HCEC 1CT (cell line): ENCODE data around the gene FNDC4.
"Not testable (repeated sequence)": the region's sequence is repeated elsewhere in the genome, so short reads cannot be mapped to it uniquely, and the experiment has no call there.

ENCODE experiments used
- DNase-seq: peaks from one replicate; pipeline ENCODE4 v3.0.0-alpha.2; 2017

FNDC4 gene

GRCh38 chr2:27494944-27495554 lies at the start of gene FNDC4:
TSS of gene FNDC4 (minus strand) at chr2:27495200. CDS start at chr2:27494679, 521 bp downstream.
- no peak for DNase-seq

GRCh38 chr2:27544143-27544821 lies 49.3 kb upstream of the FNDC4 start:
- no peak for DNase-seq

- DNase-seq = not testable (repeated sequence)
Measured at GRCh38 chr2:27539649-27540048, 44.6 kb upstream of the FNDC4 start.

- DNase-seq = not testable (repeated sequence)
Measured at GRCh38 chr2:27538839-27539450, 43.9 kb upstream of the FNDC4 start.

- no peak for DNase-seq
Measured at GRCh38 chr2:27537287-27537686, 42.3 kb upstream of the FNDC4 start.

- DNase-seq = no peak
Measured at GRCh38 chr2:27531983-27532382, 37.0 kb upstream of the FNDC4 start.

GRCh38 chr2:27527182-27527581 lies 32.2 kb upstream of the FNDC4 start:
- DNase-seq = no peak

GRCh38 chr2:27522400-27522945 lies 27.5 kb upstream of the FNDC4 start:
- no peak for DNase-seq

GRCh38 chr2:27520316-27520715 lies 25.3 kb upstream of the FNDC4 start:
- DNase-seq = no peak

- DNase-seq = no peak
Measured at GRCh38 chr2:27518782-27519113, 23.7 kb upstream of the FNDC4 start.

GRCh38 chr2:27518113-27518781 lies 23.2 kb upstream of the FNDC4 start:
- DNase-seq = no peak

GRCh38 chr2:27509326-27509725 lies 14.3 kb upstream of the FNDC4 start:
- DNase-seq = no peak

GRCh38 chr2:27507293-27507692 lies 12.3 kb upstream of the FNDC4 start:
- no peak for DNase-seq

- DNase-seq = no peak
Measured at GRCh38 chr2:27506587-27506986, 11.6 kb upstream of the FNDC4 start.

GRCh38 chr2:27502142-27502541 lies 7.1 kb upstream of the FNDC4 start:
- DNase-seq = no peak

GRCh38 chr2:27501042-27501441 lies 6.0 kb upstream of the FNDC4 start:
- DNase-seq = no peak

- DNase-seq = no peak
Measured at GRCh38 chr2:27498975-27499374, 4.0 kb upstream of the FNDC4 start.

- no peak for DNase-seq
Measured at GRCh38 chr2:27497288-27497627, 2.3 kb upstream of the FNDC4 start.

- peak; percentile 33 for DNase-seq
Measured at GRCh38 chr2:27496357-27497287, 1.6 kb upstream of the FNDC4 start, which contains the start of gene GCKR. TSS of gene GCKR (plus strand) at chr2:27496839. CDS start at chr2:27496905, 66 bp downstream.

- no peak for DNase-seq
Measured at GRCh38 chr2:27495840-27496356, 898 bp upstream of the FNDC4 start.

GRCh38 chr2:27494284-27494943 lies 586 bp downstream of the FNDC4 start:
- DNase-seq = no peak

- DNase-seq = no peak
Measured at GRCh38 chr2:27493948-27494283, 1.1 kb downstream of the FNDC4 start.
